GM18526 (cell line): ENCODE results near the gene HOXB9.

Source experiments
- POLR2A ChIP-seq: IDR thresholded peaks from 3 replicates; pipeline ENCODE4 v1.6.1; 2011; ENCODE audit not compliant: insufficient read length; ENCODE audit errors: extremely low read depth

The HOXB9 gene

GRCh38 chr17:48610282-48611211, 15.6 kb downstream of the HOXB9 start, which contains the start of gene HOXB7:
TSS of gene HOXB7 (minus strand) at chr17:48611017. CDS start at chr17:48610918, 99 bp downstream.
- peak; percentile 47 for TF ChIP-seq POLR2A

GRCh38 chr17:48609759-48610281, 16.3 kb downstream of the HOXB9 start:
- TF ChIP-seq POLR2A = no peak

GRCh38 chr17:48609033-48609432, 17.1 kb downstream of the HOXB9 start:
- TF ChIP-seq POLR2A = no peak

GRCh38 chr17:48608494-48608834, 17.7 kb downstream of the HOXB9 start:
- no peak for TF ChIP-seq POLR2A

- TF ChIP-seq POLR2A = no peak
Observed at GRCh38 chr17:48606892-48607614, 19.1 kb downstream of the HOXB9 start.

GRCh38 chr17:48605991-48606891, 19.9 kb downstream of the HOXB9 start:
- no peak for TF ChIP-seq POLR2A

GRCh38 chr17:48605409-48605919, 20.7 kb downstream of the HOXB9 start:
- TF ChIP-seq POLR2A = no peak

- TF ChIP-seq POLR2A = no peak
Observed at GRCh38 chr17:48604770-48605329, 21.3 kb downstream of the HOXB9 start, which contains the start of gene HOXB6. TSS of gene HOXB6 (minus strand) at chr17:48604986. CDS start at chr17:48598150, 6,836 bp downstream.

GRCh38 chr17:48603959-48604769, 22.0 kb downstream of the HOXB9 start:
- no peak for TF ChIP-seq POLR2A

GRCh38 chr17:48601539-48602425, 24.4 kb downstream of the HOXB9 start:
- TF ChIP-seq POLR2A = no peak

GRCh38 chr17:48601207-48601538, 25.0 kb downstream of the HOXB9 start:
- TF ChIP-seq POLR2A = no peak

GRCh38 chr17:48600244-48601098, 25.7 kb downstream of the HOXB9 start:
- TF ChIP-seq POLR2A = no peak
